Tibial nerve (tissue), 4 donors: Measurements from ENCODE around the gene PADI1. TPM values are rescaled to one million over a fixed set of nuclear protein-coding genes. Genes with fewer than 3 reads are reported as not detected.

Source experiments
- DNase-seq, 2 donors: peaks; one replicate each; pipeline ENCODE4 v3.0.0-alpha.2; 2019; ENCODE audit warnings: low spot score in 2 of 2
- H3K27ac ChIP-seq, 4 donors: fragments of 200-600 bp; sonication (generic) in 3 of 4; one replicate each; pipeline ENCODE4 v1.5.1; 2017 to 2019; ENCODE audit warnings: mild to moderate bottlenecking in 1 of 4
- H3K27me3 ChIP-seq, 2 donors: fragments of 200-600 bp; sonication (generic) in 1 of 2; one replicate each; pipeline versions ENCODE4 v1.5.1 to v1.6.0; 2017 to 2019
- H3K36me3 ChIP-seq, 3 donors: fragments of 200-600 bp; sonication (generic); one replicate each; pipeline ENCODE4 v1.5.1; 2018 to 2019
- H3K4me1 ChIP-seq, 4 donors: fragments of 200-600 bp; sonication (generic) in 3 of 4; one replicate each; pipeline ENCODE4 v1.5.1; 2017 to 2019
- H3K4me3 ChIP-seq, 4 donors: fragments of 200-600 bp; sonication (generic) in 3 of 4; one replicate each; pipeline ENCODE4 v1.5.1; 2017 to 2019; ENCODE audit warnings: mild to moderate bottlenecking in 1 of 4, moderate library complexity in 1 of 4
- H3K9me3 ChIP-seq, 4 donors: fragments of 200-600 bp; sonication (generic) in 3 of 4; one replicate each; pipeline ENCODE4 v1.5.1; 2017 to 2019
- CTCF ChIP-seq, 5 experiments: fragments of 200-600 bp in 3 of 5; fragments of 450-650 bp in 2 of 5; sonication (generic) in 3 of 5; IDR thresholded peaks; one replicate each; pipeline ENCODE4 v1.5.1; 2016 to 2019; ENCODE audit warnings: antibody characterized with exemption in 5 of 5, mild to moderate bottlenecking in 3 of 5, moderate library complexity in 2 of 5
- EP300 ChIP-seq, 2 donors: sonication (generic); formaldehyde crosslinking; IDR thresholded peaks; one replicate each; pipeline ENCODE4 v1.6.1; 2017; ENCODE audit warnings: antibody characterized with exemption in 2 of 2, mild to moderate bottlenecking in 1 of 2
- POLR2A ChIP-seq, 2 donors: fragments of 450-650 bp; IDR thresholded peaks; one replicate each; pipeline ENCODE4 v1.6.1; 2017; ENCODE audit warnings: antibody characterized with exemption in 2 of 2, mild to moderate bottlenecking in 2 of 2, moderate library complexity in 2 of 2
- WGBS, 2 donors: methylation state at CpG; one replicate each; pipeline ENCODE4 v1.1.5; 2018; 5-methylcytosine and 5-hydroxymethylcytosine counted together
- total RNA-seq, 4 donors: library from RNA; depleted of rRNA; stranded (reverse); fragments of >200 nt; gene quantifications; one replicate each; pipeline ENCODE4 v1.1.0, GENCODE V29; 2016

PADI1 gene
- total RNA-seq, 4 donors from 2014 or later, result not detected

- TF ChIP-seq POLR2A (IDR thresholded peaks at IDR 0.05) (no peak), EP300 (IDR thresholded peaks at IDR 0.05) (no peak), CTCF (IDR thresholded peaks at IDR 0.05) (no peak)
- Histone ChIP-seq H3K36me3 (no peaks in the 10 kb centered on the region), H3K27me3 (no peaks in the 10 kb centered on the region), H3K4me3 (no peak overlapping the region), H3K9me3 (peaks cover 0 to 5% (median 0%) of the 10 kb centered on the region in 4 donors), H3K4me1 (no peaks in the 10 kb centered on the region), H3K27ac (no peak overlapping the region)
- no peak for DNase-seq
- 74 to 84% methylated on average over 16 to 18 of the region's 20 CpGs for WGBS, 2 donors
Measured at GRCh38 chr1:17161926-17162800, 42.8 kb upstream of the PADI1 start.

GRCh38 chr1:17162941-17163340, 42.0 kb upstream of the PADI1 start:
- TF ChIP-seq EP300 (IDR thresholded peaks at IDR 0.05) (no peak), CTCF (IDR thresholded peaks at IDR 0.05) (no peak), POLR2A (IDR thresholded peaks at IDR 0.05) (no peak)
- Histone ChIP-seq H3K4me1 (no peaks in the 10 kb centered on the region), H3K27me3 (no peaks in the 10 kb centered on the region), H3K9me3 (peaks cover 0 to 5% (median 0%) of the 10 kb centered on the region in 4 donors), H3K27ac (no peak overlapping the region), H3K4me3 (no peak overlapping the region), H3K36me3 (no peaks in the 10 kb centered on the region)
- no peak for DNase-seq
- 77 to 85% methylated on average over 7 of the region's 7 CpGs for WGBS, 2 donors

GRCh38 chr1:17163371-17163770, 41.6 kb upstream of the PADI1 start:
- H3K27ac ChIP-seq, result no peak overlapping the region
- no peak overlapping the region for H3K4me3 ChIP-seq
- WGBS, 2 donors, result 86 to 87% methylated on average over 7 of the region's 7 CpGs
- no peaks in the 10 kb centered on the region for H3K36me3 ChIP-seq
- TF ChIP-seq EP300 (IDR thresholded peaks at IDR 0.05), result no peak
- no peak for TF ChIP-seq CTCF (IDR thresholded peaks at IDR 0.05)
- TF ChIP-seq POLR2A (IDR thresholded peaks at IDR 0.05), result no peak
- no peaks in the 10 kb centered on the region for H3K4me1 ChIP-seq
- H3K27me3 ChIP-seq, result no peaks in the 10 kb centered on the region
- no peak for DNase-seq
- peaks cover 0 to 5% (median 0%) of the 10 kb centered on the region in 4 donors for H3K9me3 ChIP-seq

GRCh38 chr1:17163789-17164666, 40.9 kb upstream of the PADI1 start:
- Histone ChIP-seq H3K36me3 (no peaks in the 10 kb centered on the region), H3K4me1 (no peaks in the 10 kb centered on the region), H3K9me3 (peaks cover 0 to 5% (median 0%) of the 10 kb centered on the region in 4 donors), H3K4me3 (no peak overlapping the region), H3K27ac (no peak overlapping the region), H3K27me3 (no peaks in the 10 kb centered on the region)
- TF ChIP-seq POLR2A (IDR thresholded peaks at IDR 0.05) (no peak), EP300 (IDR thresholded peaks at IDR 0.05) (no peak), CTCF (IDR thresholded peaks at IDR 0.05) (no peak)
- no peak for DNase-seq
- 75 to 83% methylated on average over 14 to 16 of the region's 16 CpGs for WGBS, 2 donors
